GM12892 (cell line): Measurements from ENCODE around the gene NTF4.

Experiments used
- POLR2A ChIP-seq: IDR thresholded peaks from 2 replicates; pipeline ENCODE4 v1.6.1; 2011; ENCODE audit warnings: low read depth, low read length, control low read depth
- POLR2AphosphoS5 ChIP-seq: IDR thresholded peaks from 2 replicates; pipeline ENCODE4 v1.6.1; 2011; ENCODE audit warnings: low read depth, low read length, control low read depth
- TAF1 ChIP-seq: IDR thresholded peaks from 2 replicates; pipeline ENCODE4 v1.6.1; 2011; ENCODE audit warnings: low read depth, mild to moderate bottlenecking, control low read depth, low read length, borderline replicate concordance

DNA sequence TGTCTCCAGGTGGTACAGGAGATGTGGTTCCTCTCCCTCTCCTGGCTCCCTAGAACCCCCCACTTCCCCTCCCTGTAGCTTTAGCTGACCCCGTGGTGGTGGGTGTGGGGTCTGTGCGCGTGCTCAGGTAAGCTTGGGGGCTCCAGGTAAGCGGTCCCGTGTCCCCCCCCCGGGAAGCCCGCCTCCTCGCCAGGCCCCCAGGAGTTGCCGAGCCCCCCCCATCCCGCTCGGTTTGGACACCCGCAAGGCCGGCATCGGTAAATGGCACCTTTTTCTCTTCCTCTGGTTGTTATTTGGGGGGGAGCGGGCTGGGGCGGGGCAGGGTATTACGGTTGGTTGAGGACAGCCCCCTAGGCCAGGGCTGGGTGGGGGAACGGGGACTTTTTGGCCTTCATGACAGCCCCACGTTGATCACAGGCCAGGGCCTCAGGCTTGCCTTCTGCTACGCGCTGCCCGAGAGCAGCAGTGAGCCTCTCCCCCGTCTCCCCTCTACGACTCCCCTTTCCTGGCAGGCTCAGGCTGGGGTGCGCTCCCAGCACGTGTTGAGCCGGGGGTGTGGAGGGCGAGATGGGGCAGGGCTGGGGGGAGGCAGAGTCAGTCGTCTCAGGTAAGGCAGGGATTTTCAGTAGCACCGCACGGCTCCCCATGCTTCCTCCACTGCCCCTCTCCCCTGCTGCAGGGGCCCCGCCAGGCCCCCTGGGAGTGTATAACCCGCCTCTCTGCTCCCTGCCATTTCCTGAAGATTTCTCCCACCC, 38.9 kb upstream of the NTF4 start:
- TF ChIP-seq POLR2AphosphoS5, result no peak
- TF ChIP-seq POLR2A, result no peak; the same call in 1 of the 2 replicates
- TF ChIP-seq TAF1, result no peak
